HG02759 (cell line): Measurements from ENCODE around the gene RAPGEF5.

Experiments
- ATAC-seq: cut with Tn5 transposase; IDR thresholded peaks from one replicate; pipeline ENCODE4 v1.9.1; 2021; ENCODE audit warnings: mild to moderate bottlenecking, moderate library complexity; ENCODE audit not compliant: unreplicated experiment

RAPGEF5 gene

GRCh38 chr7:22231141-22231540 lies 125.8 kb downstream of the RAPGEF5 start:
- ATAC-seq, result no peak

GRCh38 chr7:22230238-22230637 lies 126.7 kb downstream of the RAPGEF5 start:
- no peak for ATAC-seq

GRCh38 chr7:22229148-22229547 lies 127.8 kb downstream of the RAPGEF5 start:
- no peak for ATAC-seq

GRCh38 chr7:22223807-22224206 lies 133.1 kb downstream of the RAPGEF5 start:
- ATAC-seq, result no peak

- ATAC-seq, result no peak
Measured at GRCh38 chr7:22220941-22221340, 136.0 kb downstream of the RAPGEF5 start.

GRCh38 chr7:22219739-22220493 lies 137.0 kb downstream of the RAPGEF5 start:
- no peak for ATAC-seq

- ATAC-seq, result no peak
Measured at GRCh38 chr7:22219036-22219435, 137.9 kb downstream of the RAPGEF5 start.

GRCh38 chr7:22216832-22217475 lies 140.0 kb downstream of the RAPGEF5 start:
- no peak for ATAC-seq

- no peak for ATAC-seq
Measured at GRCh38 chr7:22216309-22216708, 140.6 kb downstream of the RAPGEF5 start.

- no peak for ATAC-seq
Measured at GRCh38 chr7:22214000-22214399, 143.0 kb downstream of the RAPGEF5 start.

- no peak for ATAC-seq
Measured at GRCh38 chr7:22213081-22213480, 143.9 kb downstream of the RAPGEF5 start.

GRCh38 chr7:22210967-22211366 lies 146.0 kb downstream of the RAPGEF5 start:
- ATAC-seq, result no peak

GRCh38 chr7:22210355-22210754 lies 146.6 kb downstream of the RAPGEF5 start:
- ATAC-seq, result no peak

GRCh38 chr7:22208799-22209198 lies 148.2 kb downstream of the RAPGEF5 start:
- ATAC-seq, result no peak

GRCh38 chr7:22207724-22208225 lies 149.2 kb downstream of the RAPGEF5 start:
- ATAC-seq, result no peak

GRCh38 chr7:22205631-22206030 lies 151.3 kb downstream of the RAPGEF5 start:
- no peak for ATAC-seq

GRCh38 chr7:22204312-22204711 lies 152.6 kb downstream of the RAPGEF5 start:
- no peak for ATAC-seq

- ATAC-seq, result no peak
Measured at GRCh38 chr7:22202141-22202540, 154.8 kb downstream of the RAPGEF5 start.

- ATAC-seq, result no peak
Measured at GRCh38 chr7:22201186-22201880, 155.6 kb downstream of the RAPGEF5 start.

GRCh38 chr7:22200777-22201176 lies 156.2 kb downstream of the RAPGEF5 start:
- no peak for ATAC-seq

- no peak for ATAC-seq
Measured at GRCh38 chr7:22200238-22200637, 156.7 kb downstream of the RAPGEF5 start.

- ATAC-seq, result no peak
Measured at GRCh38 chr7:22197376-22197775, 159.6 kb downstream of the RAPGEF5 start.
